Stimulated activated CD8-positive, alpha-beta memory T cell treated with anti-CD3 and anti-CD28 coated beads, Interleukin-4, amount 100 ng/mL, for 1 hour (primary cell): ENCODE measurements around the gene RUNX1.
A peak's percentile ranks its signal among the peaks of the same experiment; 100 is the strongest.

Experiments used
- DNase-seq, 2 donors: peaks; one replicate each; pipeline ENCODE4 v3.0.0-alpha.2; 2020; ENCODE audit warnings: low read depth in 2 of 2, low spot score in 1 of 2

RUNX1 gene

GRCh38 chr21:35048706-35049617 lies at the start of gene RUNX1:
Gene RUNX1, minus strand, starts transcription at chr21:35049302.
- peak; percentile 52 to 54 for DNase-seq

- no peak for DNase-seq
Observed at GRCh38 chr21:35097525-35097924, 48.4 kb upstream of the RUNX1 start.

- DNase-seq = no peak
Observed at GRCh38 chr21:35096959-35097358, 47.9 kb upstream of the RUNX1 start.

- no peak for DNase-seq
Observed at GRCh38 chr21:35095859-35096291, 46.8 kb upstream of the RUNX1 start.

DNA sequence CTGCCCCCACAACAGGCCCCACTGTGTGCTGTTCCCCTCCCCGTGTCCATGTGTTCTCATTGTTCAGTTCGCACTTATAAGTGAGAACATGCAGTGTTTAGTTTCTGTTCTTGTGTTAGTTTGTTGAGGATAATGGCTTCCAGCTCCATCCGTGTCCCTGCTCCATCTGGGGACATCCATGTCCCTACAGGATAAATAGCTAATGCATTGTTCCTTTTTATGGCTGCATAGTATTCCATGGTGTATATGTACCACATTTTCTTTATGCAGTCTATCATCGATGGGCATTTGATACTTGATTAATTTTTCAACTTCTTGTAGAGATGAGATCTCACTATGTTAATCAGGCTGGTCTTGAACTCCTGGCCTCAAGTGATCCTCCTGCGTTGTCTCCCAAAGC lies 44.4 kb upstream of the RUNX1 start:
- DNase-seq = no peak

GRCh38 chr21:35091496-35091895 lies 42.4 kb upstream of the RUNX1 start:
- no peak for DNase-seq

- DNase-seq = no peak
Observed at GRCh38 chr21:35090403-35090802, 41.3 kb upstream of the RUNX1 start.

- DNase-seq = no peak
Observed at GRCh38 chr21:35088319-35088771, 39.2 kb upstream of the RUNX1 start.

- DNase-seq = no peak
Observed at GRCh38 chr21:35086357-35086756, 37.3 kb upstream of the RUNX1 start.

DNA sequence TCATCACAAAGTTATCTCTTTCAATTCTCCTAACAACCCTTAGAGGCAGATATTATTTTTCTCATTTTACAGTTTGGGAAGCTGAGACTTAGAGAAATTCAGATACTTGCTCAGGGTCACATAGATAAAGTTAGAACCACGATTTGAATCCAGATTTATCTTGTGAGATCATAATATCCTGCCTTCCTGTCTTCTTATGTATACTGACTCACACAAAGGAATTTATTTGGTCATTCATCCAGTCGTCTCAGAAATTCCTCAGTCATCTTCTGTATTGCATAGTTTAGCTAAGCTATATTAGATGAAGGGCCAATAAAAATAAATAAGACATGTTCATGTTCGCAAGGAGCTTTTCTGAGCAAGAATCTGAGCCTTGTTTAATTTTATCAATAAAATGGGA lies 35.8 kb upstream of the RUNX1 start:
- no peak for DNase-seq

GRCh38 chr21:35083246-35083645 lies 34.1 kb upstream of the RUNX1 start:
- DNase-seq = no peak

DNA sequence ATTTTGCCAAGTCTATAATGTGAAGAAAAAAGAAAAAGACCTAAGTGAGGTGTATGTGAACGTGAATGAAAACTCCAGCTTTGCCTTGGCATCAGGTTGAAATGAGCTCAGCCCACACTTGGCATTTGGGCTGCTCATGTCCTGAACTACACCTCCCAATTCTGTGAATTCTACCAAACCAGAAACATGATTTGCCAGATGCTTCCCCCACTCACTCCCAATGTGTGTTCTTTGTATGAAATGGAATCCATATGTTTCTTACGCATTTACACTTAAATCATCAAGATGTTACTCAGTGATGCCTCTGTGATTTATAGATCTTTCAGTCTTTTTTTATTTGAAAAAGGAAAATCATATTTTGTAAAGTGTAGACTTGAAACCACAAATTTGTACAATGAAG lies 32.8 kb upstream of the RUNX1 start:
- DNase-seq = no peak

DNA sequence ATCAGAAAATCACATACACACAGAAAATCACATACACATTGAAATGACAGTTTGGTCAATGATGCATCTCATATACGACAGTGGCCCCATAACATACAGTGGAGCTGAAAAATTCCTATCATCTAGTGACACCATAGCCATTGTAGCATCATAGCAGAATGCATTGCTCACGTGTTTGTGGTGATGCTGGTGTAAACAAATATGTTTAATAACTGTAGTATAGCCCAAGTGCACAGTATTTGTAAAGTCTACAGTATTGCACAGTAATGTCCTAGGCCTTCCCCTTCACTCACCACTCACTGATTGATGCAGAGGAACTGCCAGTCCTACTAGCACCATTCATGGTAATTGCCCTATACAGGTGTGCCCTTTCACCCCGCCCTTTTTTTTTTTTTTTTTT lies 30.1 kb upstream of the RUNX1 start:
- DNase-seq = no peak

GRCh38 chr21:35077975-35078374 lies 28.9 kb upstream of the RUNX1 start:
- DNase-seq = no peak

GRCh38 chr21:35077466-35077865 lies 28.4 kb upstream of the RUNX1 start:
- no peak for DNase-seq

DNA sequence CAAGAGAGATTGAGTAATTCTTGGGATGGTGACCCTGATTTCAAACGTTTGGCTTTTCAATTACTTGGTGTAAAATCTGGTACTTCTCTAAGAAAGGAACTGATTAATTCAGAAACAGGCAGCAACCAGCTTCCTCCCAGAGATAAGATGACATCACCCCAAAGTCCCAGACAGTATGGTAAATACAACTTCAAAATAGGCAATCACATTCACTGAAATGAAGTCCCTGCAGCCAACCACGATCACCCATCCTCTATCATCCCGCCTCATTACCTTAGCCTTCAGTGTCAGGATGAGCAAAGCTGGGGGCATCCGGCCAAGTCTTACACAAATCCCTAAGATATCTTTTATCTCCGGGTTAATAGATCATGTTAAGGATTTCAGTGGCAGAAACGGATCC lies 26.4 kb upstream of the RUNX1 start:
- no peak for DNase-seq

DNA sequence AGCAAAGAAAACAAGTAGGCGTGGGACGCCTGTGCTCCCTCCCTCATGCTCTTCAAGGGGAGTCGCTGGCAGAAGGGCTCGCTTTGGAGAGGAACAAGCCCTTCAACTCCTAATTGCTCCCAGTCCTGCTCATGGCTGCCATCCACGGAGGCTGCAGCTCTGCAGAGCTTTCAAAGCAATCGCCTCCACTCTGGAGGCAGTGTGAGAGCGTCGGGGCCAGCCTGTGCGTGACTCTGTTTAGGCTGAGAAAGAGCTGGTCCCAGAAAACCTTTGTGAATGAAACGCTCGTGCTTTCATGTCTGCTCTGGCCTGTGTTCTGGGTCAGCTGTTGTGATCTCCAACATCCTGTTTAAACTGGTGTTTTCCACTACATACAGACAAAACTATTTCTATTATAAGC lies 23.9 kb upstream of the RUNX1 start:
- DNase-seq = no peak

GRCh38 chr21:35072557-35072956 lies 23.5 kb upstream of the RUNX1 start:
- DNase-seq = no peak

GRCh38 chr21:35071347-35071746 lies 22.2 kb upstream of the RUNX1 start:
- DNase-seq = no peak

GRCh38 chr21:35070436-35070835 lies 21.3 kb upstream of the RUNX1 start:
- no peak for DNase-seq

DNA sequence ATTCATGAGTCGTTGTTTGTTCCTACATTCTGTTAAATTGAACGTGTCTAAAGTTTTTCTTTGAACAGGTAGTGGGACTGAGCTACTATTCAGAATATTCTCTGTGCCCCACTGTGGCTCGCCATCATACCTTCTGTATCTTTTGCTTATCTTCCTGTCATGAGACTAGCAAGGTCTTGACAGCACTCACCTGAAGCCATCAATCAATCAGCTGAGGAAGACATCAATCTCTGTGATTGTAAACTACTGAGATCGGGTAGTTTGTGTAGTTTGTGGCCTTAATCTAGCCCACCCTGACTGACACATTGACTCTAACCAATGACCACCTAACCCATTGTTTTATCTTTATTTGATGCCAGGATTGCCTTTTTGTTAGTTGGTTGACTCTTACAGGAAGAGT lies 17.7 kb upstream of the RUNX1 start:
- no peak for DNase-seq

DNA sequence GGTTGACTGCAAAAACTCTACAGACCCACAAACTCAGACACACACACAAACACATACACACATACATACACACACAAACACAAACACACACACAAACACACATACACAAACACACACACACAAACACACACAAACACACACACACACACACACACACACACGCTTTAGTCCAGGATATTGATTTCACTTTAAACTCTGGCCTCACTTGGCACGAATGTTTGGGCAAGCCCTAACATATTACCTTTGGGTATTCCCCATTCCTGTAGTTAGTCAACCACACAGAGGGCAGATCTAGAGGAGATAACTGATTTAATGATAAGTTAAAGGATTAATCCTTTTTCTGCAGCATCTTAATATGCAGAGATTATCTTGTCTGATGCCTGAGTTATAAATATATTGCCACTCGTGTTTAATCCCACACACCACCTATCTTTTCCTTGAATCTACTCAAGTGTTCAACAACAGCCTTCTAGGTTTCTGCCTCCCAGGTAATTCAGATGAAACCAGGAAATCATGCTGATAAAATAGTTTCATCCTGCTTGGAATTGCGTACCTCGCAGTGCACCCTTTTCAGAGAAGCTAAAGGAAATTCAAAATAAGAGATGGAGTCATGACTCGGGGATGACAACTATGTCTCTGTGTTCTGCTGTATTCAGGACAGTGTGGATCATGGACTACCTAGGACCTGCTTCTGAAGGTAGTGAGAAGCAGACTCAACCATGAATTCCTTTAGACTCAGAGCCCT lies 14.5 kb upstream of the RUNX1 start:
- DNase-seq = no peak
